Spinal cord (tissue), 10 donors: ENCODE data around the gene CD27. TPM values are rescaled to one million over a fixed set of nuclear protein-coding genes. Genes with fewer than 3 reads are reported as not detected.

Experiments used
- DNase-seq, 6 donors: peaks; one replicate each; pipeline versions ENCODE4 v3.0.0 to v3.0.0-alpha.2; 2013 to 2015; ENCODE audit warnings: low spot score in 6 of 6, low read depth in 4 of 6
- H3K27ac ChIP-seq: one replicate; pipeline ENCODE4 v1.5.1; 2013; ENCODE audit warnings: low read depth, low read length, control low read depth
- H3K27me3 ChIP-seq: one replicate; pipeline ENCODE4 v1.6.1; 2013; ENCODE audit warnings: low read length; ENCODE audit not compliant: control insufficient read depth, insufficient read depth
- H3K36me3 ChIP-seq: one replicate; pipeline ENCODE4 v1.6.1; 2013; ENCODE audit warnings: low read length; ENCODE audit not compliant: control insufficient read depth, insufficient read depth
- H3K4me1 ChIP-seq: one replicate; pipeline ENCODE4 v1.6.1; 2013; ENCODE audit warnings: low read length; ENCODE audit not compliant: control insufficient read depth, insufficient read depth
- H3K4me3 ChIP-seq: one replicate; pipeline ENCODE4 v1.5.1; 2013; ENCODE audit warnings: low read depth, low read length, control low read depth
- H3K9me3 ChIP-seq: one replicate; pipeline ENCODE4 v1.6.1; 2013; ENCODE audit warnings: low read length; ENCODE audit not compliant: control insufficient read depth, insufficient read depth
- WGBS: methylation state at CpG from one replicate; pipeline ENCODE4 v1.1.5; 2013; ENCODE audit warnings: missing lambda C conversion rate; ENCODE audit not compliant: insufficient coverage; 5-methylcytosine and 5-hydroxymethylcytosine counted together
- polyA plus RNA-seq, 2 donors: library from polyadenylated mRNA; unstranded; fragments of 120-200 nt; gene quantifications; one replicate each; pipeline ENCODE4 v1.2.1, GENCODE V29; 2013; ENCODE audit not compliant: insufficient read length in 2 of 2
- total RNA-seq, 2 donors: library from RNA; depleted of rRNA in 1 of 2; stranded (reverse); fragments of 120-200 nt in 1 of 2; fragments of >200 nt in 1 of 2; gene quantifications; one replicate each; pipeline versions ENCODE4 v1.2.3 to v1.2.4, GENCODE V29; 2013 to 2014
- donor health status: healthy.

CD27 gene
- total and polyA plus RNA-seq, 4 donors: 0.50 to 3.6 (median 1.7) TPM

GRCh38 chr12:6500466-6500865 is 55.7 kb downstream of the CD27 start:
- peaks cover 27% of the 10 kb centered on the region for H3K36me3 ChIP-seq

More at GRCh38 chr12:6500466-6500865, 55.7 kb downstream of the CD27 start:
- Histone ChIP-seq H3K4me3 (no peak overlapping the region), H3K27me3 (no peaks in the 10 kb centered on the region), H3K27ac (no peak overlapping the region), H3K9me3 (no peaks in the 10 kb centered on the region), H3K4me1 (no peaks in the 10 kb centered on the region)
- no peak for DNase-seq
- 89% methylated on average over 2 of the region's 2 CpGs for WGBS

Other genes with a start within 250 kb of the CD27 start
- 100 to 1,000 TPM; 139 to 275 TPM for gene CD9, start 244.6 kb upstream of the CD27 start, total RNA-seq
- 100 to 1,000 TPM; 106 to 128 TPM for gene CD9, start 244.6 kb upstream of the CD27 start, polyA plus RNA-seq
- gene PLEKHG6, start 134.3 kb upstream of the CD27 start, total RNA-seq: under 1 TPM in 1 of 2 donors, not detected in 1; 0.39 TPM
- under 1 TPM; 0.32 to 0.95 TPM for gene PLEKHG6, start 134.3 kb upstream of the CD27 start, polyA plus RNA-seq
- gene TNFRSF1A, start 102.9 kb upstream of the CD27 start, total RNA-seq: 10 to 100 TPM; 38.1 to 62.4 TPM
- gene TNFRSF1A, start 102.9 kb upstream of the CD27 start, polyA plus RNA-seq: 10 to 100 TPM; 54.0 to 57.3 TPM
- gene SCNN1A, start 69.4 kb upstream of the CD27 start, total RNA-seq: 1 to 10 TPM in 1 of 2 donors, under 1 TPM in 1; 0.40 to 1.3 TPM
- under 1 TPM; 0.69 to 0.76 TPM for gene SCNN1A, start 69.4 kb upstream of the CD27 start, polyA plus RNA-seq
- 10 to 100 TPM in 1 of 2 donors, 1 to 10 TPM in 1; 6.8 to 43.5 TPM for gene LTBR, start 60.8 kb upstream of the CD27 start, total RNA-seq
- 10 to 100 TPM; 17.7 to 24.5 TPM for gene LTBR, start 60.8 kb upstream of the CD27 start, polyA plus RNA-seq
- 10 to 100 TPM in 1 of 2 donors, 1 to 10 TPM in 1; 7.6 to 26.4 TPM for gene TAPBPL, start 7.1 kb downstream of the CD27 start, total RNA-seq
- gene TAPBPL, start 7.1 kb downstream of the CD27 start, polyA plus RNA-seq: 10 to 100 TPM; 10.0 to 10.7 TPM
- 100 to 1,000 TPM in 1 of 2 donors, 10 to 100 TPM in 1; 38.3 to 185 TPM for gene VAMP1, start 25.7 kb downstream of the CD27 start, total RNA-seq
- gene VAMP1, start 25.7 kb downstream of the CD27 start, polyA plus RNA-seq: 100 to 1,000 TPM; 279 TPM
- 100 to 1,000 TPM in 1 of 2 donors, 10 to 100 TPM in 1; 45.4 to 180 TPM for gene MRPL51, start 48.3 kb downstream of the CD27 start, total RNA-seq
- gene MRPL51, start 48.3 kb downstream of the CD27 start, polyA plus RNA-seq: 100 to 1,000 TPM; 122 to 128 TPM
- gene NCAPD2, start 49.1 kb downstream of the CD27 start, total RNA-seq: 10 to 100 TPM; 21.0 to 30.0 TPM
- 10 to 100 TPM; 28.9 to 29.1 TPM for gene NCAPD2, start 49.1 kb downstream of the CD27 start, polyA plus RNA-seq
- 1,000 to 10,000 TPM; 1,774 to 2,778 TPM for gene GAPDH, start 89.6 kb downstream of the CD27 start, total RNA-seq
- gene GAPDH, start 89.6 kb downstream of the CD27 start, polyA plus RNA-seq: 1,000 to 10,000 TPM; 3,263 to 3,295 TPM
- gene IFFO1, start 111.1 kb downstream of the CD27 start, total RNA-seq: 10 to 100 TPM in 1 of 2 donors, 1 to 10 TPM in 1; 8.4 to 15.8 TPM
- 10 to 100 TPM; 26.4 to 35.6 TPM for gene IFFO1, start 111.1 kb downstream of the CD27 start, polyA plus RNA-seq
- 10 to 100 TPM in 1 of 2 donors, 1 to 10 TPM in 1; 8.0 to 22.2 TPM for gene NOP2, start 123.3 kb downstream of the CD27 start, total RNA-seq
- gene NOP2, start 123.3 kb downstream of the CD27 start, polyA plus RNA-seq: 10 to 100 TPM; 24.5 to 33.7 TPM
- 100 to 1,000 TPM; 179 to 185 TPM for gene CHD4, start 162.4 kb downstream of the CD27 start, total RNA-seq
- 100 to 1,000 TPM; 177 to 185 TPM for gene CHD4, start 162.4 kb downstream of the CD27 start, polyA plus RNA-seq
- 1 to 10 TPM; 2.5 to 3.5 TPM for gene LPAR5, start 191.0 kb downstream of the CD27 start, total RNA-seq
- gene LPAR5, start 191.0 kb downstream of the CD27 start, polyA plus RNA-seq: 1 to 10 TPM; 6.0 to 9.1 TPM
- 1 to 10 TPM in 1 of 2 donors, under 1 TPM in 1; 0.69 to 3.9 TPM for gene ACRBP, start 202.5 kb downstream of the CD27 start, total RNA-seq
- gene ACRBP, start 202.5 kb downstream of the CD27 start, polyA plus RNA-seq: 1 to 10 TPM; 1.9 to 3.6 TPM
- 10 to 100 TPM; 87.5 to 90.5 TPM for gene ING4, start 218.2 kb downstream of the CD27 start, total RNA-seq
- 100 to 1,000 TPM in 1 of 2 donors, 10 to 100 TPM in 1; 94.6 to 104 TPM for gene ING4, start 218.2 kb downstream of the CD27 start, polyA plus RNA-seq
- gene ZNF384, start 244.4 kb downstream of the CD27 start, total RNA-seq: 10 to 100 TPM; 14.9 to 33.8 TPM
- 10 to 100 TPM; 66.6 to 80.2 TPM for gene ZNF384, start 244.4 kb downstream of the CD27 start, polyA plus RNA-seq